H1 (cell line): ENCODE data around the gene TDP2. TPM values are rescaled to one million over a fixed set of nuclear protein-coding genes. Genes with fewer than 3 reads are reported as not detected.

Experiments
- BACH1 ChIP-seq: IDR thresholded peaks from 2 replicates; pipeline ENCODE4 v1.6.1; 2012; ENCODE audit warnings: low read length, improper control_type of control experiment
- CBX5 ChIP-seq: fragments of 300-800, 300-1000 bp; sonication (generic); IDR thresholded peaks from 2 replicates; pipeline ENCODE4 v1.7.1; 2016; ENCODE audit warnings: antibody characterized with exemption, low read length, low read depth
- PHF8 ChIP-seq: fragments of 200-600 bp; sonication (generic); conservative IDR thresholded peaks from 2 replicates; pipeline ENCODE4 v1.7.1; 2012; ENCODE audit warnings: low read depth, mild to moderate bottlenecking, inconsistent platforms, low read length, moderate library complexity
- polyA plus RNA-seq, 7 experiments: library from polyadenylated mRNA; depleted of rRNA in 3 of 7; stranded (reverse) in 5 of 7; unstranded in 2 of 7; fragments of >200 nt in 5 of 7; fragments of 200-250 nt in 2 of 7; gene quantifications; 1 replicate in 5 of 7; 2 replicates in 1 of 7; 4 replicates in 1 of 7; pipeline versions ENCODE4 v1.2.1 to v1.2.3, GENCODE V29; 2011 to 2013; ENCODE audit warnings: missing spikeins in 2 of 7, mixed read lengths in 2 of 7
- total RNA-seq: library from RNA; stranded (reverse); fragmentation: NEBNext Ultra II Directional; extraction: Animal tissue kit (Norgen Biotek cat#: 25700); gene quantifications from 2 replicates; pipeline ENCODE4 v1.2.1, GENCODE V29; 2021
- TF ChIP-seq, protein P1 (sequence below): IDR thresholded peaks from 2 replicates; pipeline ENCODE4 v1.6.1; 2012; ENCODE audit warnings: inconsistent platforms
- TF ChIP-seq, protein P2 (sequence below): IDR thresholded peaks from 2 replicates; pipeline ENCODE4 v1.6.1; 2011; ENCODE audit warnings: low read length, improper control_type of control experiment

Gene TDP2
- total and polyA plus RNA-seq, 2 of the 8 experiments (the other 6 are each of a cell fraction or from before 2014, with no cell fraction given), result 18.8 to 51.6 TPM

DNA sequence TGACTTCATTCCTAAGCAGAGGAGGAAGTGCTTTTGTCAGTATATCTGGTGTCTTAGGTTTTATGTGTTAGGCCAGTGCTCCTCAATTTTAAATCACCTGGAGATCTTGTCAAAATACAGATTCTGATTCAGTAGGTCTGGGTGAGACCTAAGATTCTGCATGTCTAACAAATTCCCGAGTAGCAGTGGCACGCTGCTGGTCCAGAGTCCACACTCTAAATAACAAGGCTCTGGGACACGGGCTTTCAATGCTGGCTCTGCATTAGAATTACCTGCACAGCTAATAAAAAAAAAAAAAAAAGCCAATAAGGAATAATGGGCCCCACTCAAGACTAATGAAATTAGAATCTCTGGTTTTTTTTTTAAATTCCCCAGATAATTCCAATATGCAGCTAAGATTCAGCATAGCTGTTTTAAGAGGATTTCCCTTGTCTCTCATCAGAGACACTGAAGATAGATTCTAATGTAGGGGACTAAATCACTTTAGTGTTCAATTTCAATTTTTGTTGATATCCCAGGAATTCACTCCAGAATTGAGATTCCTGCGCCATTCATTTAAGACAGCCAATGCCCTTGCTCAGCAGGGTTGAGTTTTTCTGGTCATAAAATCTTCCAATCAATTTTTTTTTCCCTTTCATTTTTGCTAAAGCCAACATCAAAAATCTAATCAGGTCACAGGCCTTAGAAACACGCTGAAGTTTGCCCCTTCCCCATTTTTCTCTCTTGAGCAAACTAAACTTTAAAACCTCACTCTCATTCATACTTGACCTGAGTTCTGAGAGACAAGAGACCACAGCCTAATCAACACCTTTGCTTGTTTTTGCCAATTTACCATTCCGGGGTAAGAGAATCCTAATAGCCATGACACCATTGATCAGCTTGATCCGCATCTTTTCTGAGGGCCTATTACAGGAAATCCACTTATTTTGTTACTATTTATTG, 2.4 kb downstream of the TDP2 start (continued):
- TF ChIP-seq, protein P1, sequence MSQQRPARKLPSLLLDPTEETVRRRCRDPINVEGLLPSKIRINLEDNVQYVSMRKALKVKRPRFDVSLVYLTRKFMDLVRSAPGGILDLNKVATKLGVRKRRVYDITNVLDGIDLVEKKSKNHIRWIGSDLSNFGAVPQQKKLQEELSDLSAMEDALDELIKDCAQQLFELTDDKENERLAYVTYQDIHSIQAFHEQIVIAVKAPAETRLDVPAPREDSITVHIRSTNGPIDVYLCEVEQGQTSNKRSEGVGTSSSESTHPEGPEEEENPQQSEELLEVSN, result no peak
- TF ChIP-seq, protein P2, sequence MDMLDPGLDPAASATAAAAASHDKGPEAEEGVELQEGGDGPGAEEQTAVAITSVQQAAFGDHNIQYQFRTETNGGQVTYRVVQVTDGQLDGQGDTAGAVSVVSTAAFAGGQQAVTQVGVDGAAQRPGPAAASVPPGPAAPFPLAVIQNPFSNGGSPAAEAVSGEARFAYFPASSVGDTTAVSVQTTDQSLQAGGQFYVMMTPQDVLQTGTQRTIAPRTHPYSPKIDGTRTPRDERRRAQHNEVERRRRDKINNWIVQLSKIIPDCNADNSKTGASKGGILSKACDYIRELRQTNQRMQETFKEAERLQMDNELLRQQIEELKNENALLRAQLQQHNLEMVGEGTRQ, result no peak
- TF ChIP-seq BACH1, result no peak
- TF ChIP-seq CBX5, result no peak
- TF ChIP-seq PHF8, result no peak
